Measurements from ENCODE around the gene GAP43. TPM values are rescaled to one million over a fixed set of nuclear protein-coding genes. Genes with fewer than 3 reads are reported as not detected.

GAP43 gene
- total RNA-seq, 3 donors from 2014 or later = 0.16 TPM; not detected in 2

- no peak for TF ChIP-seq POLR2AphosphoS5 (IDR thresholded peaks at IDR 0.05)
- no peak for TF ChIP-seq POLR2A (IDR thresholded peaks at IDR 0.05)
- no peak for TF ChIP-seq CTCF (IDR thresholded peaks at IDR 0.05)
- H3K4me3 ChIP-seq = no peak overlapping the region
- intact Hi-C loops (cut with DNase I; ENCODE audit: low total_unique reads) = no loop called here
- H3K36me3 ChIP-seq = no peaks in the 10 kb centered on the region
- H3K9me3 ChIP-seq = no peaks in the 10 kb centered on the region
- no peak overlapping the region for H3K27ac ChIP-seq
- H3K27me3 ChIP-seq = no peaks in the 10 kb centered on the region
- H3K4me1 ChIP-seq = no peaks in the 10 kb centered on the region
- DNase-seq (ENCODE audit: low spot score in 2 of 2) = no peak
Measured at GRCh38 chr3:115680803-115681345, 57.6 kb downstream of the GAP43 start.

GRCh38 chr3:115681736-115682135, 58.4 kb downstream of the GAP43 start:
- intact Hi-C loops (cut with DNase I; ENCODE audit: low total_unique reads) = no loop called here

GRCh38 chr3:115683305-115683704, 60.0 kb downstream of the GAP43 start:
- intact Hi-C loops (cut with DNase I; ENCODE audit: low total_unique reads) = no loop called here
- TF ChIP-seq POLR2A (IDR thresholded peaks at IDR 0.05) (no peak), POLR2AphosphoS5 (IDR thresholded peaks at IDR 0.05) (no peak), CTCF (IDR thresholded peaks at IDR 0.05) (no peak)

More at GRCh38 chr3:115681736-115682135, 58.4 kb downstream of the GAP43 start:
- Histone ChIP-seq H3K9me3 (no peaks in the 10 kb centered on the region), H3K4me1 (no peaks in the 10 kb centered on the region), H3K36me3 (no peaks in the 10 kb centered on the region), H3K27ac (no peak overlapping the region), H3K27me3 (no peaks in the 10 kb centered on the region), H3K4me3 (no peak overlapping the region)
- TF ChIP-seq POLR2AphosphoS5 (IDR thresholded peaks at IDR 0.05) = no peak
- TF ChIP-seq POLR2A (IDR thresholded peaks at IDR 0.05) = no peak
- no peak for TF ChIP-seq CTCF (IDR thresholded peaks at IDR 0.05)
- DNase-seq (ENCODE audit: low spot score in 2 of 2) = no peak

GRCh38 chr3:115683773-115684172, 60.5 kb downstream of the GAP43 start:
- Histone ChIP-seq H3K4me1 (no peaks in the 10 kb centered on the region), H3K9me3 (no peaks in the 10 kb centered on the region), H3K36me3 (no peaks in the 10 kb centered on the region), H3K27ac (no peak overlapping the region), H3K4me3 (no peak overlapping the region), H3K27me3 (no peaks in the 10 kb centered on the region)
- TF ChIP-seq POLR2A (IDR thresholded peaks at IDR 0.05) = no peak
- TF ChIP-seq POLR2AphosphoS5 (IDR thresholded peaks at IDR 0.05) = no peak
- TF ChIP-seq CTCF (IDR thresholded peaks at IDR 0.05) = no peak
- no peak for DNase-seq (ENCODE audit: low spot score in 2 of 2)
- intact Hi-C loops (cut with DNase I; ENCODE audit: low total_unique reads) = no loop called here

More at GRCh38 chr3:115683305-115683704, 60.0 kb downstream of the GAP43 start:
- H3K4me1 ChIP-seq = no peaks in the 10 kb centered on the region
- no peak overlapping the region for H3K4me3 ChIP-seq
- H3K27me3 ChIP-seq = no peaks in the 10 kb centered on the region
- no peak for DNase-seq (ENCODE audit: low spot score in 2 of 2)
- H3K36me3 ChIP-seq = no peaks in the 10 kb centered on the region
- H3K27ac ChIP-seq = no peak overlapping the region
- H3K9me3 ChIP-seq = no peaks in the 10 kb centered on the region

- intact Hi-C loops (cut with DNase I; ENCODE audit: low total_unique reads) = no loop called here
- DNase-seq (ENCODE audit: low spot score in 2 of 2) = no peak
- TF ChIP-seq CTCF (IDR thresholded peaks at IDR 0.05) (no peak), POLR2A (IDR thresholded peaks at IDR 0.05) (no peak), POLR2AphosphoS5 (IDR thresholded peaks at IDR 0.05) (no peak)
- Histone ChIP-seq H3K4me3 (no peak overlapping the region), H3K27ac (no peak overlapping the region), H3K4me1 (no peaks in the 10 kb centered on the region), H3K36me3 (no peaks in the 10 kb centered on the region), H3K9me3 (no peaks in the 10 kb centered on the region), H3K27me3 (no peaks in the 10 kb centered on the region)
Measured at GRCh38 chr3:115685097-115685496, 61.8 kb downstream of the GAP43 start.

All from breast epithelium (tissue), 4 donors.